HG02759 (cell line): ENCODE measurements around the gene CAMK2G.

ENCODE experiments used
- ATAC-seq: cut with Tn5 transposase; IDR thresholded peaks from one replicate; pipeline ENCODE4 v1.9.1; 2021; ENCODE audit warnings: mild to moderate bottlenecking, moderate library complexity; ENCODE audit not compliant: unreplicated experiment

Gene CAMK2G

GRCh38 chr10:73865459-73866442 is 8.6 kb downstream of the CAMK2G start:
- ATAC-seq = peak; percentile 87

DNA sequence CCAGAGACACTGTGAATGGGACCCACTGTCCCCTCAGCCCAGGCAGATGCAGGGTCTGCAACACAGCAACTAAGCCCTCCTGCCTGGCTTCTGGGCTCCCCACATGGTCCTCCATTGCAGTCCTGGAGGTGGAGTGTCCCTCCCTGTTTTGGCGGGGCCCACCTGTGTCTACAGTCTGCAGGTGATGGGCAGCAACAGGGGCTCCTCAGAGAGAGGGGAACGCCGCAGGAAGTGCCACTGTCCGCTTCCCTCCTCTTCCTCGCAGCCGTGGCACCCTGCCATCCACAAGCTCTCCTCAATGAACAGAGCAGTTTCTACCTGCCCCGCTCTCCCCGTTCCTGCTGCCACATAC is 9.3 kb downstream of the CAMK2G start:
- no peak for ATAC-seq

DNA sequence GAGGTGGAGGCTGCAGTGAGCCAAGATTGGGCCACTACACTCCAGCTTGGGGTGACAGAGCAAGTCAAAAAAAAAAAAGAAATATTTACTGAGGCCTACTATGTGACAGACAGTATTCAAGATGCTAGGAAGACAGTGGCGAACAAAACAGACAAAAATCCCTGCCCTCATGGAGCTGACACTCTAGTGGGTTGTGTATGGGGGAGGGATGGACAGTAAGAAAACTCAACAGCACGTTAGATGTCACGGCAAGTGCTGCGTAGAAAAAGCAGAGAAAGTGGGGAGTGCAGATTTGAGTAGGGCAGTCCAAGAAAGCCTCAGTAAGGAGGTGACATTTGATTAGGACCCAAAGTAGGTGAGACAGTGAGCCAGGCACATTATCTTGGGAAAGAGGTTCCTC is 10.1 kb downstream of the CAMK2G start:
- ATAC-seq = no peak

DNA sequence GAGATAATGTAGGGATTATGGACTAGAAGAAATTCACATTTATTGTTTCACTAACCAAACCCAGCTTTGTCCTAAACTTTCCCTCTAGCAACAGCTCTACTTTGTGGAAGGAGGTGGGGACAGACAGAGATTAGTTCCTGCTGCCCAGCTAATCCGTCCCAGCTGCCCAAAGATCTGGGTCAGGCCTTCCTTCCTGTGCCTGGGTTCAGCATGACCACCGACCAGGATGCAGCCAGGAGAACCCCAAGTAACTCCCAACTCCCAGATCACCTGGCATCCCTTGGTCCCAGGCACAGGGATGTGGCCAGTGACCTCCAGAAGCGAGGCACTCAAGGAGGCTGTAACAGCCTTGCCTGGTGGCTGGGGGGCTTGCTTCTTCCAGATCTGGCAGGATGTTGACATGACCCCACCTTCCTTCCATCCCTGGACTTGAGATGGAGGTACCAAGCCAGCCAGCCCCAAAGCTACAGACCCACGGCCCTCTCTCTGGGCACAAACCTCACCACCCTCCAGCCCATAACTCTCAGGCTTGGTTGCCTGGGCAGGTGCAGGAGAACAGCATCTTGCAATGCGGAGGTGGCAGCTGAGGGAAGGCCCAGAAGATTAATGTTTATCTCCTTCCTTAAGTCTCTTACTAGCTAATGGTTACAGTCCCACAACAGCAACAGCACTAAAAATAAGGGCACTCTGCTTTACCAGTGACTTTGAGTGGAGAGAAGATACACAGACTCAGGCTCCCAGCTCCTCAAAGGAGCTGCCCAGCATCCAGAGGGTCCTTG is 11.1 kb downstream of the CAMK2G start:
- no peak for ATAC-seq

- no peak for ATAC-seq
Measured at GRCh38 chr10:73862011-73862410, 12.3 kb downstream of the CAMK2G start.

- ATAC-seq = no peak
Measured at GRCh38 chr10:73859784-73860491, 14.4 kb downstream of the CAMK2G start.

DNA sequence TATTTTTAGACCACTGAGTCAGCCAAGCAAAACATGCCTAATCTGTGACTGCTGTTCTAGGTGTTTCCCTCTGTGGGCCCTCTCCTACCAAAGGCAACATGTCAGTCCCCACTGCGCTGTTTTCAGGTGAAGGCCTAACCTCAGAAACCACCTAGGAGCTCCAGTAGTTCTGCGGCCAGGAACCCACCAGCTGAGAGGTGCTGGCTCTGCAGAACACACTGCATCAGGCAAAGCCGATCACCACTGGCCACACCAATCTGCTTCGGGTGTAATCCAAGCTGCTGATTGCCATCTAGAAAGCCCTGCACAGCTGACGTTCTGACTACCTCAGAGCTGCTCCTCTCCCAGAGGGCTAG is 14.9 kb downstream of the CAMK2G start:
- no peak for ATAC-seq

DNA sequence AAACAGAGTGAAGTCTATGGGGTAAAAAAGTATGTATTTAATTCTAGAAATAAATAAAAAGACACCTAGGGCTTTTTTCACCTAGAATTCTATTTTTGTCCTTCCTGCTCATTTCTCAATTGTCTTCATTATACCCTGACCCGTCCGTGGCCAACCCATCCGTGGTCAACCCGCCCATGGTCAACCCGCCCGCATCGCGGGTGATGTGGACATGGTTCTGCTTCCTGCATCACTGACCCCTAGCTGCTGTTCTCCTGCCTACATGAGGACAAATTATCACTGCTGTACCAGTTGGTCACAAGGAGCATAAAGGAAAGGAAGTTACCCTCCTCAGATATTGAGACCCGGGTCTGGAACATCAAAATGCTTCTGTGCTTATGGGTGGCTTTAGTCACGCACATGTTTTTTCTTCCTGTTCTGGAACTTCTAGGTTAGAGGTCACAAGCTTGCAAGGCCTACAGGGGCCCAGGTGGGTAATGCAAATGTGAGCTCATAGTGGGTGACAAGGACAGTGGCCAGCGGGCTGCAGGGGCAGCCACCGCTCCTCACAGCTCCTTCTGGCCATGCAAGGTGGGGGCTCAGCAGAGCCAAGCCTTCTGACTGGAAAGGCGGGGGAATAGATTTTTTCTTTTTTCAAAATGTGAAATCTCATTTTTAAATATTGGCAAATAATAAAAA is 15.5 kb downstream of the CAMK2G start:
- ATAC-seq = no peak

GRCh38 chr10:73858013-73858708 is 16.2 kb downstream of the CAMK2G start:
- ATAC-seq = no peak

DNA sequence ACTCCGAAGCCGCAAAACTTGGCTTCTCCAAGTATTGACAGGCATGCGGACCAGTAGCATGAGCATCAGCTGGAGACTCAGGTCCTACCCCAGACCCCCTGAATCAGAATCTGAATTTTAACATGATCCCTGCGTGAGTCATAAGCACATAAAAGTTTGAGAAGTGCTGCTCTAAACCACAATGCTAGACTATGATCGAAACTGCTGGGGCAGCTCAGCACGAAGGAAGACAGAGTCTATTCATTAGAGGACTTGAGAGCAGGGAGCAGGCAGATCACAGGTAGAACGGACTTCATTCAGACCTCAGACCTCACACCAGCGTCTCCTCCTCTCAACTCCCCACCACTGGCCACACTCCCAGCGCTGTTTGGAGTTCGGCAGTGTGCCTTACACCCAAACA is 16.9 kb downstream of the CAMK2G start:
- ATAC-seq = peak; percentile 49

DNA sequence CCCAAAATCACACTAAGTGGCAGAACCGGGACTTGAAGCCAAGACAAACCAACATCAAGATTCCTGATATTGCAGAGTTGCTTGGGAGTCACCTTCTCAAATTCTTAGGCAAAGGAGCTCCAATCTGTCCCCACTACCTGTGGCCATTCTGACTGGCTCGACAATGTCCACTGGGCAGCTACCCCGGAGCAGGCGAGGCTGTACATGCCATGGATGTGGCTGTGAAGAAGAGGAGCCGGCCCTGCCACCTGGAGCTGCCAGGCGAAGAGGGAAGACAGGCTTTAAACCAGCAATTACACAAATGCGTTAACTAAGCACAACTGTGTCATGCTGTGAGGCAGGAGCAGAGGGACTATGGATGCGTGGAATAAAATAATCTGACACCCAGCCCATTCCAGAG is 18.1 kb downstream of the CAMK2G start:
- ATAC-seq = no peak

DNA sequence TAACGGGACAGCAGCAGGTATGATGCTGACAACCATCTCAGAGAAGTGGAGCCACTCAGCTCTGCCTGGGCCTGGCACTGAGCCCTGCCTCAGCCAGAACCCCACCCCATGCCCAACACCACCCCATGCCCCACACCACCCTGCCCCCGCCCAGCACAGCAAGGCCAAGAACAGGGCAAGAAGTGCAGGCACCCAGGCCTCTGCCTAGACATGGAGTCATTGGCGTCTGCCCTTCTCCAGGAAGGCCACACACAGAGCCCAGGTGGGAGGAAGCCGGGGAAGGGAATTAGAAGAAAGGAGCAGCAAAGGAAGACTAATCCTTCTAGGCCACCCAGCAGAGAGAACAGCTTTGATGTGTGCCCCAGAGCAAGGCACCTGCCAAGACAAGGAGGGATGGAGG is 18.9 kb downstream of the CAMK2G start:
- ATAC-seq = no peak

DNA sequence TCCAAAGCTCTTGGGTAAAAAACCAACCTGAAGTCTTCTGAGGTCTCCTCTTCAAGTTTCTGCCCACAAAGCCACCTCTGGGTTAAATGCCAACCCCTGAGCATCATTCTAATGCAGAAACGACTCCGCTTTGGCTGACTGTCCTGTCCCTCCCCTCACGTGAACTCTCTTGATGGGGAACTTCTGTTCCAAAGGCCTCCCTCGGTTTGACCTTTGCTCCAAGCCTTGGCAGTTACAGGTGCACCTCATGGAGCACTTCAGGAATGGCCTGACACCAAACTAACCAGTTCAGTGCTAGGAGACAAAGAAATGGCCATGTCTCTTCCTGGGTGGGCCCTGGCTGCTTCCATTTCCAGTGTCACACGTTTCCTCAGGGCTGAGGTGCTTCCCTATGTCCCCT is 20.0 kb downstream of the CAMK2G start:
- no peak for ATAC-seq

GRCh38 chr10:73853196-73853595 is 21.2 kb downstream of the CAMK2G start:
- ATAC-seq = no peak

DNA sequence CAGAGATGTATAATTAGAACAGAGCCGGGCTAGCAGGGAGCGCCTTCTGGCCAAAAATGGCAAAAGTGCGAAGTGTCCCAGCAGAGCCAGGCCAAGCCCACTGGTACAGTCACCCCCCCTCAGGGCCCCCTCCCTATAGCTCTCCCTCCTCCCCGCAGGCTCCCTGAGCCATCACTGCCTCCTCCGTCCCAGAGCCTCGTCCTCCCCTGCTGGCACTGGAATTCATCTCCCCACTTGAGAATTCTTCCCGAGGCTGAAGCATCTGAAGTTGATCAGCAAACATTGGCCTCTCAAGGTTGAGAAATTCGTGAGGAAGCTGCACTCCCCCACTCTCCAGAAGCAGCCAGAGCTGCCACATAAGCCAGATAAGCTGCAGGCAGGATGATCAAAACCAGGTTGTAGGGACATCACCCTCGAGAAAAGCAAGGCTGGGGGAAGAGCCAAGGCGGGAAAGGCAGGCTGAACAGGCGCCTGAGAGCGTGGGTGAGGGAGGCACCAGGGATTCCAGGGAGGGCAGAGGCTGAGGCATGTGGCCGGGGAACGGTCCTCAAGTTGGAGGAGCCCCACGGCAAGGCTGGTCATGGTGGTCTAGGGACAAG is 23.4 kb downstream of the CAMK2G start:
- no peak for ATAC-seq

DNA sequence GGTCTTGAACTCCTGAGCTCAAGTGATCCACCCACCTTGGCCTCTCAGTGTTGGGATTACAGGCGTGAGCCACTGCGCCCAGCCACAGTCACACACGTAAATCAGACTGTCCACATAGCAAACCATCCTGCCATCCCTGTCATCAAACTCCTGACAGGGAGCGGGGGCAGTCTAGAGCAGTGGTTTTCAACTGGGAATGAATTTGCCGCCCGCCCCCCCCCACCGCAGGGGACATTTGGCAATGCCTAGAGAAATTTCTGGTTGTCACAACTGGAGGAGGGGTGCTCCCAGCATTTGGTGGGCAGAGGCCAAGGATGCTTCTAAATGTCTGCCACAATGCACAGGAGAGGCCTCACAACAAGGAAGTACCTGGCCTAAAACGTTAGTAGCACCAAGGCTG is 24.1 kb downstream of the CAMK2G start:
- no peak for ATAC-seq

GRCh38 chr10:73848821-73849489 is 25.4 kb downstream of the CAMK2G start:
- ATAC-seq = peak; percentile 94

DNA sequence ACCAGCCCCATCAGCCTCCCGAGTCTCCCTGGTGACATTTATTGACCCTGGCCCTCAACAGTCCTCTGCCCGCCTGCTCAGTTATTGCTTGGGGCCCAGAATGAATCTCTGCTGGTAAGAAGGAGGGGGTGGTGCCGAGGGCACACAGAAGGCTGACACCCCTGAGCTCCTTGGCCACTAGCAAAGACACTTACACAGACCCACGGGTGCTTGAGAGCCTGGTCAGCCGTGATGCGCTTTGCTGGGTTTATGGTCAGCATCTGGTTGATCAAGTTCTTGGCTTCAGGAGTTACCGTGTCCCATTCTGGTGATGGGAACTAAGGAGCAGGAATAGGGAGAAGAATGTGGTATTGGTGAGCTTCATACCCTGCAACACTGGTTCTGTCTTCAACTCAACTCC is 27.3 kb downstream of the CAMK2G start:
- ATAC-seq = no peak

DNA sequence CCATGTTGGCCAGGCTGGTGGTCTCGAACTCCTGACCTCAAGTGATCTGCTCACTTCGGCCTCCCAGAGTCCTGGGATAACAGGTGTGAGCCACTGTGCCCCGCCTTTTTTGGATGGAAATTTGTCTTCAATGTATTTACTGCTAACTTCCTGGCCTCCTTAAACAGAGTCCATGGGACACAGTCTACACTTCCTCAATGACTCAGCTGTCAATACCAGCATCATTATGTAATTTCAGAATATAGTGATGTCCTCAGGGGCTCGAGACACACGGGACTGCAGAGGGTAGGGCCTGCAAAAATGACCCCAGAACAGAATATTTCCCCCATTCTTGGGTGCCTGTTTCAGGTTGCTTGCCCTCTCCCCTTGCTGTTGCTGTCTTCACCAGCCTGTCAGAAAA is 31.1 kb downstream of the CAMK2G start:
- no peak for ATAC-seq
